HCT116 (cell line): ENCODE measurements around the gene KIRREL3. TPM values are rescaled to one million over a fixed set of nuclear protein-coding genes. Genes with fewer than 3 reads are reported as not detected.

Experiments
- ATAC-seq: fragments of 200-7000 bp; cut with Tn5 transposase; 2 replicates; pipeline ENCODE4 v1.9.1; 2020; ENCODE audit warnings: mild to moderate bottlenecking, moderate library complexity
- BruUV-seq: library from RNA; stranded (reverse); fragments of 400-500 nt; replicated peaks from 2 replicates; lab custom pipeline; 2021; lab: Mats Ljungman, UMichigan
- CTCF ChIA-PET: fragments of 300-600 bp; sonication (Branson Sonifier 250); formaldehyde crosslinking; loops from one replicate; lab custom pipeline; 2021; ENCODE audit warnings: antibody characterized with exemption; lab: Charles Lee
- POLR2A ChIA-PET: fragments of 300-600, 350-600 bp; sonication (Branson Sonifier 250); formaldehyde crosslinking; loops from one replicate; lab custom pipeline; 2021; ENCODE audit warnings: antibody characterized with exemption; lab: Charles Lee
- RAD21 ChIA-PET, 2 experiments: fragments of 300-600 bp; sonication (Branson Sonifier 250); formaldehyde crosslinking; loops; one replicate each; lab custom pipeline; 2023; ENCODE audit warnings: low total read pairs in 2 of 2; ENCODE audit not compliant: uncharacterized antibody in 2 of 2, unreplicated experiment in 2 of 2, low non-redundant PET in 1 of 2; lab: Charles Lee
- DNase-seq: peaks from one replicate; pipeline ENCODE4 v3.0.0-alpha.2; 2010; ENCODE audit warnings: low read depth, low spot score
- H2AFZ ChIP-seq: fragments of 200-600 bp; shearing (Covaris generic), sonication (generic); 2 replicates; pipeline ENCODE4 v1.6.1; 2017; ENCODE audit warnings: low read depth, mixed run types, mixed read lengths, antibody characterized with exemption, low read length; ENCODE audit not compliant: poor library complexity, severe bottlenecking
- H3K27ac ChIP-seq: 2 replicates; pipeline ENCODE4 v1.5.1; 2012; ENCODE audit warnings: low read depth, low read length
- H3K27me3 ChIP-seq: fragments of 200-600 bp; sonication (generic); 2 replicates; pipeline ENCODE4 v1.6.1; 2016; ENCODE audit warnings: mixed run types, low read length, mixed read lengths; ENCODE audit not compliant: insufficient read depth
- H3K36me3 ChIP-seq, 2 experiments: fragments of 200-500 bp in 1 of 2; fragments of 200-600 bp in 1 of 2; sonication (Bioruptor generic) in 1 of 2; sonication (generic) in 1 of 2; 2 replicates each; pipeline versions ENCODE4 v1.5.1 to v1.6.1; 2014 to 2016; ENCODE audit warnings: low read length in 2 of 2, inconsistent platforms in 1 of 2, mixed read lengths in 1 of 2, mixed run types in 1 of 2; ENCODE audit not compliant: insufficient read depth in 2 of 2, control insufficient read depth in 1 of 2
- H3K4me1 ChIP-seq, 2 experiments: fragments of 200-600 bp in 1 of 2; sonication (generic) in 1 of 2; 2 replicates each; pipeline versions ENCODE4 v1.5.1 to v1.6.1; 2012 to 2017; ENCODE audit warnings: low read length in 2 of 2, inconsistent platforms in 1 of 2, mild to moderate bottlenecking in 1 of 2, mixed read lengths in 1 of 2, mixed run types in 1 of 2, moderate library complexity in 1 of 2; ENCODE audit not compliant: insufficient read depth in 2 of 2, control insufficient read depth in 1 of 2
- H3K4me2 ChIP-seq: fragments of 200-600 bp; sonication (generic); 2 replicates; pipeline ENCODE4 v1.6.1; 2017; ENCODE audit warnings: mixed run types, low read length, mixed read lengths
- H3K4me3 ChIP-seq, 2 experiments: fragments of 200-600 bp in 1 of 2; sonication (generic) in 1 of 2; replicated peaks in 1 of 2; 2 replicates each; pipeline ENCODE4 v1.5.1; 2011 to 2016; ENCODE audit warnings: low read length in 2 of 2, control low read depth in 1 of 2, low read depth in 1 of 2, mild to moderate bottlenecking in 1 of 2, mixed read lengths in 1 of 2, mixed run types in 1 of 2
- H3K79me2 ChIP-seq: fragments of 200-600 bp; sonication (generic); 2 replicates; pipeline ENCODE4 v1.6.1; 2017; ENCODE audit warnings: mild to moderate bottlenecking, mixed run types, low read length, moderate library complexity, mixed read lengths; ENCODE audit not compliant: insufficient read depth
- H3K9ac ChIP-seq: fragments of 200-600 bp; sonication (generic); 2 replicates; pipeline ENCODE4 v1.6.1; 2016; ENCODE audit warnings: low read length, mixed read lengths
- H3K9me2 ChIP-seq: fragments of 200-600 bp; sonication (generic), shearing (Covaris generic); 2 replicates; pipeline ENCODE4 v1.6.1; 2017; ENCODE audit warnings: mixed run types, mild to moderate bottlenecking, moderate library complexity; ENCODE audit not compliant: insufficient read depth
- H3K9me3 ChIP-seq, 2 experiments: fragments of 200-500 bp in 1 of 2; fragments of 200-600 bp in 1 of 2; sonication (Bioruptor generic) in 1 of 2; sonication (generic) in 1 of 2; 2 replicates each; pipeline ENCODE4 v1.6.1; 2014 to 2017; ENCODE audit warnings: low read length in 2 of 2, mixed read lengths in 2 of 2, inconsistent platforms in 1 of 2, low read depth in 1 of 2, mild to moderate bottlenecking in 1 of 2, mixed run types in 1 of 2, moderate library complexity in 1 of 2; ENCODE audit not compliant: control insufficient read depth in 1 of 2, insufficient read depth in 1 of 2
- H4K20me1 ChIP-seq: fragments of 200-600 bp; sonication (generic), shearing (Covaris generic); 2 replicates; pipeline ENCODE4 v1.6.1; 2017; ENCODE audit warnings: mixed run types, mild to moderate bottlenecking, moderate library complexity; ENCODE audit not compliant: insufficient read depth
- ATF3 ChIP-seq: IDR thresholded peaks from 2 replicates; pipeline ENCODE4 v1.6.1; 2012
- CBX3 ChIP-seq: IDR thresholded peaks from 2 replicates; pipeline ENCODE4 v1.6.1; 2012; ENCODE audit warnings: low read depth
- CTCF ChIP-seq, 3 experiments: fragments of 200-600 bp in 1 of 3; sonication (generic) in 1 of 3; IDR thresholded peaks in 2 of 3; conservative IDR thresholded peaks in 1 of 3; 2 replicates each; pipeline ENCODE4 v1.5.1; 2012 to 2017; ENCODE audit warnings: low read depth in 2 of 3, low read length in 2 of 3, antibody characterized with exemption in 1 of 3, borderline replicate concordance in 1 of 3, control low read depth in 1 of 3, mild to moderate bottlenecking in 1 of 3, mixed read lengths in 1 of 3, mixed run types in 1 of 3, moderate library complexity in 1 of 3; ENCODE audit not compliant: insufficient read depth in 1 of 3
- EGR1 ChIP-seq: IDR thresholded peaks from 2 replicates; pipeline ENCODE4 v1.6.1; 2012; ENCODE audit warnings: low read depth
- ELF1 ChIP-seq: IDR thresholded peaks from 2 replicates; pipeline ENCODE4 v1.6.1; 2012; ENCODE audit warnings: low read depth, borderline replicate concordance
- EZH2 ChIP-seq: fragments of 200-600 bp; sonication (generic); IDR thresholded peaks from 2 replicates; pipeline ENCODE4 v1.6.1; 2017; ENCODE audit warnings: antibody characterized with exemption, mixed run types
- EZH2phosphoT487 ChIP-seq: fragments of 200-600 bp; IDR thresholded peaks from 2 replicates; pipeline ENCODE4 v1.6.1; 2018; ENCODE audit warnings: antibody characterized with exemption, borderline replicate concordance
- JUND ChIP-seq: IDR thresholded peaks from 2 replicates; pipeline ENCODE4 v1.6.1; 2012
- MAX ChIP-seq: IDR thresholded peaks from 2 replicates; pipeline ENCODE4 v1.6.1; 2012
- POLR2A ChIP-seq: IDR thresholded peaks from 2 replicates; pipeline ENCODE4 v1.7.0; 2011; ENCODE audit warnings: borderline replicate concordance; ENCODE audit not compliant: insufficient read depth, insufficient read length; ENCODE audit errors: extremely low read depth
- POLR2AphosphoS5 ChIP-seq: IDR thresholded peaks from 2 replicates; pipeline ENCODE4 v1.6.1; 2011; ENCODE audit warnings: mild to moderate bottlenecking, low read depth, low read length, moderate library complexity
- RAD21 ChIP-seq: IDR thresholded peaks from 2 replicates; pipeline ENCODE4 v1.6.1; 2012; ENCODE audit warnings: low read depth, mild to moderate bottlenecking
- SIN3A ChIP-seq: IDR thresholded peaks from 2 replicates; pipeline ENCODE4 v1.6.1; 2012; ENCODE audit warnings: low read depth
- TCF7L2 ChIP-seq: IDR thresholded peaks from 2 replicates; pipeline ENCODE4 v1.7.0; 2011; ENCODE audit warnings: borderline replicate concordance, inconsistent platforms; ENCODE audit not compliant: insufficient read depth, insufficient read length; ENCODE audit errors: extremely low read depth
- YY1 ChIP-seq: IDR thresholded peaks from 2 replicates; pipeline ENCODE4 v1.6.1; 2011; ENCODE audit warnings: low read length, low read depth, moderate library complexity, mild to moderate bottlenecking; ENCODE audit not compliant: insufficient replicate concordance; ENCODE audit errors: extremely low read depth
- ZBTB33 ChIP-seq: IDR thresholded peaks from 2 replicates; pipeline ENCODE4 v1.6.1; 2011; ENCODE audit warnings: mild to moderate bottlenecking, low read length, moderate library complexity; ENCODE audit not compliant: insufficient replicate concordance; ENCODE audit errors: extremely low read depth
- ZFX ChIP-seq: fragments of 450-650 bp; IDR thresholded peaks from 2 replicates; pipeline ENCODE4 v1.6.1; 2017
- ZNF274 ChIP-seq: fragments of 200-500 bp; sonication (Bioruptor generic); IDR thresholded peaks from 2 replicates; pipeline ENCODE4 v1.6.1; 2014; ENCODE audit warnings: mild to moderate bottlenecking, low read depth, low read length, inconsistent platforms
- intact Hi-C: fragments of 100-400 bp; cut with micrococcal nuclease; formaldehyde crosslinking; loops from 2 replicates; pipeline ENCODE4 v1.10.0; 2022
- total RNA-seq: library from RNA; stranded (reverse); gene quantifications from one replicate; pipeline ENCODE4 v1.2.1, GENCODE V29; 2021; ENCODE audit not compliant: unreplicated experiment

The KIRREL3 gene
- total RNA-seq, 1 experiment from 2014 or later: not detected

GRCh38 chr11:126886636-126887035 lies 113.9 kb downstream of the KIRREL3 start:
- POLR2A ChIA-PET: no interaction called here
- Histone ChIP-seq H3K4me1 (no peaks in the 10 kb centered on the region), H3K79me2 (no peaks in the 10 kb centered on the region), H3K36me3 (no peaks in the 10 kb centered on the region), H3K27me3 (no peaks in the 10 kb centered on the region), H4K20me1 (no peaks in the 10 kb centered on the region), H2AFZ (no peak overlapping the region), H3K9ac (no peak overlapping the region), H3K27ac (no peak overlapping the region), H3K4me2 (no peak overlapping the region), H3K4me3 (no peak overlapping the region), H3K9me3 (no peaks in the 10 kb centered on the region), H3K9me2 (no peaks in the 10 kb centered on the region)
- intact Hi-C loops: no loop called here
- no peak for TF ChIP-seq EGR1
- no peak for TF ChIP-seq JUND
- no peak for TF ChIP-seq SIN3A
- no TSS peak for BruUV-seq
- RAD21 ChIA-PET: no interaction called here
- DNase-seq: no peak
- CTCF ChIA-PET: no interaction called here
- no peak for ATAC-seq

- Histone ChIP-seq H3K27me3 (no peaks in the 10 kb centered on the region), H3K9ac (no peak overlapping the region), H2AFZ (no peak overlapping the region), H3K4me2 (no peak overlapping the region), H3K4me3 (no peak overlapping the region), H3K79me2 (no peaks in the 10 kb centered on the region), H3K27ac (no peak overlapping the region), H4K20me1 (no peaks in the 10 kb centered on the region), H3K9me3 (no peaks in the 10 kb centered on the region), H3K9me2 (no peaks in the 10 kb centered on the region), H3K4me1 (no peaks in the 10 kb centered on the region), H3K36me3 (no peaks in the 10 kb centered on the region)
- intact Hi-C loops: no loop called here
- BruUV-seq: no TSS peak
- ATAC-seq (no peak), DNase-seq (no peak)
- ChIA-PET POLR2A (no interaction called here), CTCF (no interaction called here), RAD21 (no interaction called here)
- TF ChIP-seq ATF3 (no peak), ZFX (no peak), POLR2AphosphoS5 (no peak), YY1 (no peak), POLR2A (no peak), EGR1 (no peak), RAD21 (no peak), CBX3 (no peak), ZNF274 (no peak), CTCF (IDR thresholded peaks at IDR 0.05 in 2 of 3, conservative IDR thresholded peaks at IDR 0.05 in 1 of 3; ENCODE audit: borderline replicate concordance in 1 of 3, insufficient read depth in 1 of 3, low read depth in 2 of 3, low read length in 2 of 3) (no peak), ELF1 (no peak), TCF7L2 (no peak), EZH2phosphoT487 (no peak), MAX (no peak), EZH2 (no peak), ZBTB33 (no peak)
Measured at GRCh38 chr11:126886085-126886484, 114.5 kb downstream of the KIRREL3 start.
